H1 (cell line): ENCODE measurements around the gene ZNF565.

Experiments
- ATF3 ChIP-seq: IDR thresholded peaks from 2 replicates; pipeline ENCODE4 v1.6.1; 2011; ENCODE audit warnings: low read depth, mild to moderate bottlenecking, low read length; ENCODE audit not compliant: insufficient read depth
- CBX5 ChIP-seq: fragments of 300-800, 300-1000 bp; sonication (generic); IDR thresholded peaks from 2 replicates; pipeline ENCODE4 v1.7.1; 2016; ENCODE audit warnings: antibody characterized with exemption, low read length, low read depth
- CHD2 ChIP-seq: IDR thresholded peaks from 2 replicates; pipeline ENCODE4 v1.6.1; 2012; ENCODE audit warnings: low read length, improper control_type of control experiment
- CTCF ChIP-seq, 3 experiments: IDR thresholded peaks; 1 replicate in 2 of 3; 2 replicates in 1 of 3; pipeline versions ENCODE4 v1.5.1 to v1.6.1; 2011; ENCODE audit warnings: low read length in 3 of 3, mild to moderate bottlenecking in 3 of 3, inconsistent platforms in 2 of 3, low read depth in 1 of 3, moderate library complexity in 1 of 3; ENCODE audit not compliant: insufficient read depth in 1 of 3; ENCODE audit errors: control extremely low read depth in 1 of 3
- EZH2 ChIP-seq: fragments of 200-600 bp; sonication (generic); IDR thresholded peaks from 2 replicates; pipeline ENCODE4 v1.7.1; 2012; ENCODE audit warnings: low read depth, mild to moderate bottlenecking, moderate library complexity, low read length, inconsistent platforms; ENCODE audit not compliant: severe bottlenecking
- POLR2A ChIP-seq, 2 experiments: IDR thresholded peaks; 1 replicate in 1 of 2; 2 replicates in 1 of 2; pipeline ENCODE4 v1.6.1; 2011; ENCODE audit warnings: low read depth in 2 of 2, low read length in 2 of 2, mild to moderate bottlenecking in 2 of 2; ENCODE audit errors: control extremely low read depth in 1 of 2
- POLR2AphosphoS5 ChIP-seq: IDR thresholded peaks from 2 replicates; pipeline ENCODE4 v1.6.1; 2011; ENCODE audit warnings: low read depth, low read length

GRCh38 chr19:36209372-36209771, 5.1 kb downstream of the ZNF565 start:
- TF ChIP-seq POLR2A (IDR thresholded peaks at IDR 0.05; ENCODE audit: control extremely low read depth in 1 of 2, low read depth in 2 of 2, low read length in 2 of 2) (no peak), CHD2 (no peak), CTCF (IDR thresholded peaks at IDR 0.05; ENCODE audit: control extremely low read depth in 1 of 3, insufficient read depth in 1 of 3, low read depth in 1 of 3, low read length in 3 of 3) (no peak), CBX5 (no peak), EZH2 (no peak), ATF3 (no peak), POLR2AphosphoS5 (no peak)
